GM19023 (cell line): ENCODE data around the gene RPUSD1.

Source experiments
- ATAC-seq: cut with Tn5 transposase; IDR thresholded peaks from one replicate; pipeline ENCODE4 v1.9.1; 2021; ENCODE audit warnings: mild to moderate bottlenecking, moderate library complexity; ENCODE audit not compliant: unreplicated experiment

The RPUSD1 gene

DNA sequence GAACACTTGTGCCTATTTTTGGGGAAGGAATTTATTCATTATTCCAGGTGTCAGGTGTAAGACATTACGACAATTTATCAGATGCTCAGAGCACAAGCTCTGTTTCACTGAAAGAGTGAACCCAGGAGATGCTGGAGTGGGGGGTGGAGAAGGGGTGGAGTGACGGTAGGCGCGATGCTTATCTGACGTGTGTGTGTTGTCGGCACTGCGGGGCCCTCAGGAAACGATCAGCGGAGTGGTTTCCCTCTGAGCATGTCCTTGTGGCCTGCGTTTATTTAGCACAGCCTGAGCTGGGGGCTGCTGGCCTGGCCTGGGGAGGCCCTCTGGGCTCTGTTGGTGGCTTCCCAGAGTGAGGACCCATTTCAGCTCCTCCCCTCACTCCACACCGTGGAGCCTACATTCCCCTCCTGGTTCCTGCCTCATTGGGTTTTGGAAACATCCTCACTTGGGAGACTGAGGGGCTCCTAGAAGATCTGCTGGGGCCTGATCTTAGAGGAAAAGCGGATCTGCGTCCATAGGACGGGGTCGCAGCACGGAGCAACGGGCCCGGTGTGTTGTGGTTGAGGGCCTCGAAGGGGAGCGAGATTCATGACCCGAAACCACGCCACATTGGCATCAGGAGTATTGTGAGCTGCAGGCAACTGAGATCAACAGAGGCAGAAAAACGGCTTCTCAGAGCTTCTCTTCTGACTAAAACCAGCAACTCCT, 31.3 kb upstream of the RPUSD1 start:
- ATAC-seq = no peak

DNA sequence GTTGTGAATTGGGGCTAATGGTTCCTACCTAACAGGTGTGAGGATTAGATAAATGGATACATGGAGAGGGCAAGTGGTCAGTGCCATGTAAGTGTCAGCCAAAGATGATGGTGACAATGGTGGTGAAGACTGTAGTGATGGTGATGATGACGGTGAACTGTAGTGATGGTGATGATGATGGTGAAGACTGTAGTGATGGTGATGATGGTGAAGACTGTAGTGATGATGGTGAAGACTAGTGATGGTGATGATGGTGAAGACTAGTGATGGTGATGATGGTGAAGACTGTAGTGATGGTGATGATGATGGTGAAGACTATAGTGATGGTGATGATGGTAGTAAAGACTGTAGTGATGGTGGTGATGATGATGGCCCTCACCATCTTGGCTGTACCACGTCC, 30.4 kb upstream of the RPUSD1 start:
- ATAC-seq = no peak

DNA sequence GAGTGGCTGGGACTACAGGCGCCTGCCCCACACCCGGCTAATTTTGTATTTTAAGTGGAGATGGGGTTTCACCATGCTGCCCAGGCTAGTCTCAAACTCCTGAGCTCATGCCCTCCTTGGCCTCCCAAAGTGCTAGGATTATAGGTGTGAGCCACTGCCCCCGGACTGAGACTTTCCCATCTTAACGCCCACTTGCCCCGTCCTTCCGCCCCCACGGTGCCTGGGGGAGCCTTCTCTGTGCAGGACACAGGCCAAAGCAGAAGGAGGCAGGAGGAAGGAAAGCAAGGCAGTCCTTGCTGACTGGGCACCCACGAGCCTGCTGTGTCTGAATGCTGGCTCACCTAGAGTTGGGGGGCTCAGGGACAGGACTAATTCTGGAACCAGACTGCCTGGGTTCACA, 30.0 kb upstream of the RPUSD1 start:
- ATAC-seq = no peak

DNA sequence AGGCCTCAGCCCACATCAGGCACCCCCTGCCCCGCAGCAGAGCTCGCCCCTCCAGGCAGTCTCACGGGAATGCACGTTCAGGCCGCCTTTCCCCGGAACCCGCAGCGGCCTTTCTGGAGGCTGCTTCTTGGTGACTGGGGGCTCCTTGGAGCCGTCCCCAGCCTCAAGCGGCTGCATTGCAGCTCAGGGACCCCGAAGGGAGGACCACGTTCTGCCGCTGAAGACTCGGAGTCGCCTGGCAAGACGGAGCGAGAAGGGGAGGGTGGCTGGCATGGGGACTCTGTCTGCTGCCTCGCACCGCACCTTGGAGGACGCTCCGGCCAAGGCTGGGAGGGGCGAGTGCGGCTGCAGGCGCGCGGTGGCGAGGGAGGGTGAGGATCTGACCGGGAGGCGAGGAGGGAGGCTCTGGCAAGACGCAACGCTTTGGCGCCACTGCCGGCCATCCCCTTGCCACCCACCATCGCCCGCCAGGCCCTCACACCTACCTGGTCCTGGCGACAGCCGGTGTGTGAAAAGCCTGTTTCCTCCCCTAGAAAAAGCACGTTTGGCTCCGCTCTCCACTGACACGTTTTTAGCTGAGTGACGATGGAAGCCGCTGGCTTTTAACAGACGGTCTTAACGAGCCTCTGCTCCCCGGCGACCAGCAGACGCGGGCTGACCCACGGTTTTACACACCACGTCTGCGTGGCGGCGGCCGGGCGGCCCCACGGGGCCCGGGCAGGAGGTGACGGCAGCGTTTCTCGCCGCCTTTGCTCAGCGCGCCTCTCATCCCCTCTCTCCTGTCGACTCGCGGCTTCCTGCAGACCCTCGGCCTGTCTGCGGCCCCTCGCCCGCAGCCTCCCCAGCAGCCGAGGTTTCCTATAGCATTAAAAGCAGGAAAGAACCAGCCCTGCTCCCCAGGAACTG, 29.1 kb upstream of the RPUSD1 start:
- no peak for ATAC-seq

DNA sequence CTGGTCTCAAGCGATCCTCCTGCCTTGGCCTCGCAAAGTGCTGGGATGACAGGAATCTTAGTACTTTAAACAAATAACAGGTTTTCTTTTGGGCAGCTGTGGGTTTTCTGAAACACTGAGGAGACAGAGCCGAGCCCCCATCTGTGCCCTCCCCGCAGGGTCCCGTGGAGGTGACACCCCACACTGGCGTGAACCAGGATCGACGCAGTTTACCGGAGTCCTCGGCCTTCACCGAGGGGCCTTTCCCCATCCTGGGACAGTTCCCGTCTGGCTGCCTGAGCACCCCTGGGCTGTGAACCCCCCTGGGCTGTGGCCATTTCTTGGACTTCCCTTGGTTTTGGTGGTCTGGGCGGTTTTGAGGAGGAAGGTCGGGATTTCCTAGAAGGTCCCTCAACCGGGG, 27.7 kb upstream of the RPUSD1 start:
- ATAC-seq = no peak

GRCh38 chr16:814974-815373, 26.8 kb upstream of the RPUSD1 start:
- ATAC-seq = no peak

DNA sequence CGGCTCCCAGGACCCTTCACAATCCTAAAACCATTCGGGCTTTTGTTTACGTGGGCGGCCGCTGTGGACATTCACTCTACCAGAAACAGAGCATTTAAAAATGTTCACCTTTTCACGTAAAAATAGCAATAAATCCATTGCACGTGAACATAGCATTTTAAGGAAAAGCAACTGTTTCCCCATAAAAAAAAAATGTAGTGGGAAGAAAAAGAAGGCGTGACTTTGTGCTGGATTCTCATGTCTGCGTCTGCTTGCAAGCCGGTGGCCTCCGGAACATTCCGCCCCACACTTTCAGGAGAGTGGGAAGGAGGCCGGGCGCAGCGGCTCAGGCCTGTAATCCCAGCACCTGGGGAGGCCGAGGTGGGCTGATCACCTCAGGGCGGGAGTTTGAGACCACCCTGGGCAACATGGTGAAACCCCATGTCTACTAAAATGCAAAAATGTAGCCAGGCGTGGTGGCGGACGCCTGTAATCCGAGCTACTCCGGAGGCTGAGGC, 25.8 kb upstream of the RPUSD1 start:
- ATAC-seq = no peak

DNA sequence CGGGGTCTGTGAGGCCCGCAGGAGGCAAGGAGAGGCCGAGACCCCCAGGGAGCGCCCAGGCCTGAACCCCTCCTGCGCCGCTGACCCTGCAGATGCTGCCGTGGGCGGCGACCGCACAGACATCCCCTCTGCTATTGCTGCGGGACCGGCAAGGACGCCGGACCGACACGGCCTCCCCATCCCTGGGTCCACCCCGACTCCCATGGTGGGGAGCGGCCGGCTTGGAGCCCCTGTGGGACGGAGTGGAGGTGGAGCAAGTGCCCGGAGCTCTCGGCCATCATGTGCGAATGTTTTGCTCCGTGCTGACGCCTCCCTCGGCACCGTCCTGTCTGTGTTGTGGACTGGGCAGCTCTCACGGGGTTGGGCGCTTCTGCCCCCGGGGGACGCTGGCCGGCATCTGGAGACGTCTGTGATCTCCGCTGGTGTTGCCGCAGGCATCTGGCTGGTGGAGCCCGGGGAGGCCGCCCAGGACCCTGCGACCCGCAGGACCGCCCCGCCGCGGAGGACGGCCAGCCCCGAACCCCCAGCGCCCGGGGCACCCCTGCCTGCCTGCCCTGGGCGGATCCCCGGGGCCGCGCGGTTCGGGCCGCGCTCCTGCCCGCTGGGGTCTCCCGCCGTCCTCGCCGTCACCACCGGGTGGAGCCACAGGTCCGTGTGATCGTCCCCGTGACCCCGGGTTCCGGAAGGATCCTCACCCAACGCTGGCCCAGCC, 25.2 kb upstream of the RPUSD1 start:
- ATAC-seq = no peak

- ATAC-seq = no peak
Observed at GRCh38 chr16:808085-808386, 19.9 kb upstream of the RPUSD1 start.

DNA sequence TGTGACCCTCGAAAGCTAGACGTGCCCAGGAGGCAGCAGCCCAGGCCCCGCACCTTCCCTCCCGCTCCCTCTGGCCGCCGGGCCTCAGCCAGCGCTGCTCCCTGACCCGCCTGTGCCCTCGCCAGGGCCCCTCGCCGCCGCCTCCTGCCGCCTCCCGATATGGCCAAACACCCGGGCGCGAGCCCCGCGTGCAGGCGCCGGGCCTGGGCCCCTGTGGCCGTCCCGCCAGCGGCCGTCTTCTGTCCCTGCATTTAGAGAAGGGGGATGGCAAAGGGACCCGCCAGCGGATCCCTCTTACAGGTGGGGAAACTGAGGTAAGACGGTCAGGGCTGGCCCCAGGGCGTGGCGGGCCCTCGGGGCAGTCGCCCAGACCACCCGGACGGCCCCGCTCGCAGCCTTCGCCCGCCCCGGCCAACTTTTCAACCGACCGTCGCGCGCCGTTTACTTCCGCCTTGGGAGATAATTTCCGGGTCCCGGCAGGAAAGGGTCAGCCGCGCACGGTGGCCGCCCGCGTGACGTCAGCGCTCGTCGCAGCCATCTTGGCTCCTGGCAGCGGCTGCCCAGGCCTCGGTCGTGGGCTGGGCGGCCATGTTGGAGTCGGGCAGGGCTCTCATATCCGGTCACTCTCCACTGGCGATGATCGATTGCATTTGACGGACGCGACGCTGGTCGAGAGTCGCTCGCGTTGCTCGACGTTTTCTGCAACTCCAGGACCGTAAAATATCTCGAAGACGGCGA, 19.3 kb upstream of the RPUSD1 start:
- ATAC-seq = peak; percentile 87

DNA sequence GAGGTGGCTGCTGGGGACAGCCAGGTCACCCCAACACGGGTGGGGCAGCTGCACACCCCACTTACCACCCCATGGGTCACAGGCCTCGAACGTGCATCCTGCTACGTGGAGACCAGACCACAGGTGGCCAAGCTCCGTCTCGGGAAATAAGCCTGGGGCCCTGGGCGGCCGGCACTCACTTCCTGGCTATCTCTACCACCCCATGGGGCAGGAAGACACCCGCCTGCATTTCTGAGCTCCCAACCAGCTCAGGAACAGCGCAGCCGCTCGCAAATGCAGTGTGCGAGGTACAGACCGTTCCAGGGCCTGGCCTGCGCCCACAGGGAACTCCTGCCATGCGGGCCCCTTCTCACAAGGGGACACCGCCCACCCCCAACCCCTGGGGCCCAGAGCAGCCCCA, 17.3 kb upstream of the RPUSD1 start:
- no peak for ATAC-seq

GRCh38 chr16:804193-805048, 16.2 kb upstream of the RPUSD1 start:
- ATAC-seq = no peak

- no peak for ATAC-seq
Observed at GRCh38 chr16:803754-804080, 15.5 kb upstream of the RPUSD1 start.

DNA sequence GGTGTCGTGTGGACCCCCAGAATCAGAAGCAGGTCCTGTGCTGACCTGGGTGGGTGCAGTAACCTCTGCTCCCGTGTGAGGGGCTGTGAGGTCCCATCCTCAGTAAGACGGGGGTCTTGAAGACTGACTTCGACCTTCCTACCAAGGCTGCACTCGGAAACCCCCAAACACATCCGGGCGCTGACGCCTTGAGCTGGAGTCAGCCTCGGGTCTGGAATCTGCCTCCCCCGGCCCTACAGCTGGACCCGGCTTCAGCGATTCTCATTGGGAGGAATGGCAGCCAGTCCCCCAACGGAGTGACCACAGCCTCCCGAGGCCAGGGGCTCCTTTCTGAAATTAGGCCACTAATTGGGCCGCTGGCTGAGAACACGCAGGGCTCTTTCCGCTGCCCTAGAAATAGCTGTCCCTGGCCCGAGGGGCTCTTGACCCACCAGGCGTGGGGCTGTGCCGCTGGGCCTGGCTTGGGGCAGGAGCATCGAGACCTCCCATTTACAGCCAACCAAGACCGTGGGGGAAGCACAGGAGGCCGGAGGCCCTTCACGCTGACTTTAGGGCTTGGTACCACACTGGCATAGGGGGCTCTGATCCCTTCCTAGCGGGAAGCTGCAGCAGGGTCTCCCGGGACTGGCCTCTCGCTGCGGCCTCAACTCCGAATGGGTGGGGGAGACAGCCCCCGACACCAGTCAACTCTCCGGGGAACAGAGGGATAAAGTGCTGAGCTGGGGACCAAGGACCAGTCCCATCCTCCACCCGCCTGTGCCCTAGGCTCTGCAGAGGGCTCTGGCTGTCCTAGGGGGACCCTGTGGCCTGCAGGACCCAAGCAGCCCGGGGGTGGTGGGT, 15.0 kb upstream of the RPUSD1 start:
- ATAC-seq = no peak

DNA sequence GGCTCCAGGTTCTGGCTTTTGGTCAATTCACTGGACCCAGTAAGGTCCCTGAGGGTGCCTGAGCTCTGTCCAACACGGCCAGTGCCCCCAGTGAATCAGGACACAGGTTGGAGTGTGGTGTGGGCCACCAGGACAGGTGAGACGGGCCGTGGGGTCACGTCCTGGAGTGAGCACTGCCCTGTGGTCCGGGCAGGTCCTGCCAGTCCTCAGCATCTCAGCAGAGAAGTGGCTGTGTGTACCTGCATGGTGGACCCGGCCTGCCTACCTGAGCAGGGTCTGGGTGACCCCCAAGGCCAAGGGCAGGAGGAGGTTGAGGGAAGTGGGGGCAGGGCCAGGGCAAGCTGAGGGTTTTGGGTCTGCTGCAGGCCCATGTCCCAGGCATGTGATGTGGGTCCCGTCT, 14.3 kb upstream of the RPUSD1 start:
- ATAC-seq = no peak

GRCh38 chr16:801584-802363, 13.6 kb upstream of the RPUSD1 start:
- no peak for ATAC-seq

DNA sequence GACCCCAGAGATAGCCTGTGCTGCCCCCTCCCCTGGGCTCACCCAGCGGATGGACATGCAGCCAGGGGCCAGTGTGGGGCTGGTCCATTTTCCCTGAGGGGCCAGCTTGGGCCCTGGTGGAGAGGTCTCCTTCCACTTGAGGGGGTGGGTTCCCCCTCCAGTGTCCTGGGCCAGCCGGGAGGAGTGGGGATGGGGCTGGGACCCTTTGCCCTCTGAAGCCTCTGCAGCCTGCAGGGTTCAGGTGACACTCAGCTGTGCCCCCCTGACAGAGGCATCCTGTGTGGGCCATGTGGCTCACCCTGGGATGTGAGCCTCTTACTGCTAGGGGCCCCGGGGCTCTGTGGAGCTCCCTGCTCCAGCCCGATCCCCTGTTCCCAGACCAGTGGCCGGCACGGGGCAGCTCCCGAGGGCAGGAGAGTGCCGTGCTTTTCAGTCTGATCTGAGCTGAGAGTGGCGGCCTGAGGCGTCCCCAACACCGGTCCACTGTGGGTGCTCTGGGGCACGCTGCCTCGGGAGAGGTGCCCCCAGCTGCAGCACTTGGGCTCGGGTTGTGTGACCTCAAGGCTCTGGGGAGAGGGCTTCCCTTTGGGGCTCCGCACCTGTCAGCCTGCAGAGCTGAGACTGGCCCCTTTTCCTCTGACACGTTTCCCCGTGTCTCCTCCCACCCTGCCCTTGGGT, 12.8 kb upstream of the RPUSD1 start:
- no peak for ATAC-seq
